HG03521 (cell line): ENCODE results near the gene TMEM238.
"Not testable (repeated sequence)": the region's sequence is repeated elsewhere in the genome, so short reads cannot be mapped to it uniquely, and the experiment has no call there.

ENCODE experiments used
- ATAC-seq: cut with Tn5 transposase; IDR thresholded peaks from one replicate; pipeline ENCODE4 v1.9.1; 2021; ENCODE audit warnings: mild to moderate bottlenecking, moderate library complexity; ENCODE audit not compliant: unreplicated experiment

Gene TMEM238, protein sequence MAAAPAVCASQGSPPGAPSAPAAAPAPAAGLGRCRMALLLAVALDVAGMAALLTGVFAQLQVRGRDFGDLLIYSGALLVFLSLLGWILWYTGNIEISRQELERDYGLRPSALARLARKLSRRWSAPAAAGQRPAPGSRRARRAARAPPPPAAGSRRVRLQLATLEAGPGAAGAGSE

GRCh38 chr19:55384131-55384919, at the start of gene TMEM238:
Gene TMEM238 (minus strand): TSS chr19:55384292. CDS start chr19:55384259, 33 bp downstream.
- no peak for ATAC-seq

DNA sequence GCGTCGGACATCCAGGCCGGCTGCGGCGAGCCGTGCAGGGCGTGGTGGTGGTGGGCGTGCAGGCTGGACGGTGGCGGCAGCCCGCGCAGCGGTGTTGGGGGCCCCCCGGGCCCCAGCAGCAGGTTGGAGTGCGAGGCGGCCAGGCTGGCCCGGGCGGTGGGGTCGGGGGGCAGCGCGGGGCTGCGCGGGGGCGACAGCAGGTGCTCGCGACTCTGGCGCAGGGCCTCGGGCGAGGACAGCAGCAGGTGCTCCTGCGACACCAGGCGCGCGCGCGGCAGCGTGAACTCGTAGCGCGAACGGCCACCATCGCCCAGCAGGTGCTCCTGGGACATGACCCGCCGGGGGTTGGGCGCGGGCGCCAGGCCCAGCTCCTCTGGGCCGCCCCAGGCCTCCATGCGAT, 49.2 kb upstream of the TMEM238 start:
- ATAC-seq: no peak

DNA sequence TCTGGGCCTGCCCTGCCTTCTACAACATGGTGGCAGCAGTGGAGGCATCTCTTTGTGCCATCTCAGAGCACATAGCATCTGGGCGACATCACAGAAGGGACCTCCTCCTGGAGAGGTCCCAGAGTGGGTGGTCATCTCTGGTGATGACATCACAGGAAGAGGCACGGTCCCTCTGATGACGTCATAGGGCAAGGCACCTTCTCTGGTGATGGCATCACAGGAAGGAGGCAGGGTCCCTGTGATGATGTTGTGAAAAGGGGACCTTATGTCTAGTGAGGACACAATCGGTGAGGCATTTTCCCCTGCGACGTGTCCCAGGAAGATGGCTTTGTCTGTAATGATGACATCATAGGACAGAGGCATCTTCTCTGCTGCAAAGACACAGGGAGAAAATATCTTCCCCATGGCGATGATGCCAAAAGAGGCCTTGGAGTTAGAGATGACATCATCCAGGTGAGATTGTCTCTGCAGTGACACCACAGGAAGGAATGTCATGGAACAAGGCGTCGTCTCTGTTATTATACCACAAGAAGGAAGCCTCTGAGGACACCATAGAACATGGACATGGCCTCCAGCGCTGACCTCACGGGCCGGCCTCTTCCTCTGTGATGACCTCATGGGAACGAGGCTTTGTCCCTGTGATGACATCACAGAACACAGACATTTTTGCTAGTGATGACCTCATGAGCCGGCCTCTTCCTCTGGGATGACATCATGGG, 48.3 kb upstream of the TMEM238 start:
- ATAC-seq: no peak

GRCh38 chr19:55431183-55431582, 47.1 kb upstream of the TMEM238 start:
- no peak for ATAC-seq

DNA sequence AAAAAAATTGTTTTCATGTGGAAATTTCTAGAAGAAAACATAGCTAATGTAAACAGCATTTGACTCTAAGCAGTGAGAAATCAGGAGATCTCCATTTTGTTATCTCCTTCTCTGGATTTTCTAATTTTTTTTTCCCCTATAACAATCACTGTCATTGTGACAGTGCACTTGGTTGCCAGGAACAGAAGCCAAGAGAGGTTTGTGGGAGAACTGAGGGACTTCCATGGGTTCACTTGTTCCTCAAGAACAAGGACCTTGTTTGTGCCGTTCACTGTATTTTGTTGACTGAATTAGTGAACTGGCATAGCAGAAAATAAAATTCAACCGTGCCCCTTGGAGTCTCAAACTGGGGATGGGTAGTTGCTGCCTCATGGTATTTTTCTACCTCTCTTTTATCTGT, 42.0 kb upstream of the TMEM238 start:
- no peak for ATAC-seq

- ATAC-seq: no peak
Observed at GRCh38 chr19:55424518-55424917, 40.4 kb upstream of the TMEM238 start.

DNA sequence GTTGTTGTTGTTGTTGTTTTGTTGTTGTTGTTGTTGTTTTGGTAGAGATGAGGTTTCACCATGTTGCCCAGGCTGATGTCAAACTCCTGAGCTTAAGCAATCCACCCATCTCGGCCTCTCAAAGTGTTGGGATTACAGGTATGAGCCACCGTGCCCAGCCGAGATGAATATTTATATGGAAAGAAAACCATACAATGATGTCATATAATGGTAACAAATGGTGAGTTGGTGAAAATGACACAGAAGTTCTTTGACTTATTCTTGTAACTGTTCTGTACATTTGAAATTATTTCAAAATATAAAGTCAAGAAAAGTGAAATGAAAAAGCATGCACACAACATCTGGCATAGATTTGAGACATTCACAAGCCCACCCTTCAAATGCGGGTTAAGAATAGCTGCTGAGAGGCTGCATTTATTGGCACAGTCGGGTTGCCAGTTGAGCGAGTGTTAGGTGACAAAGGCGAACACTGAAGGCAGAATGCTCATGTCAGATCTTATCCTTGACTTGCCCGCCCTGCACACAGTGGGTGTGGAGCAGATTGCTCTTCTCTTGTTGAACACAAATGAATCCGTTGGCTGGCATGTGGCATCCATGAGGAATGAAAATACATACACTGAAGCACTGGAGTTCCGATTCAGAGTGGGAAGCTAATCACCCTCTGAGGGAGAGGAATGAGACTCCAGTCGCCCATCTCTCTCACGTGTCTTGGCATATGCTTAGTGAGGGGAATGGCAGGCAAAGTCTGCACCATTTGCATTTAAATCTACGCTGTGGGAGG, 39.3 kb upstream of the TMEM238 start:
- ATAC-seq: no peak

DNA sequence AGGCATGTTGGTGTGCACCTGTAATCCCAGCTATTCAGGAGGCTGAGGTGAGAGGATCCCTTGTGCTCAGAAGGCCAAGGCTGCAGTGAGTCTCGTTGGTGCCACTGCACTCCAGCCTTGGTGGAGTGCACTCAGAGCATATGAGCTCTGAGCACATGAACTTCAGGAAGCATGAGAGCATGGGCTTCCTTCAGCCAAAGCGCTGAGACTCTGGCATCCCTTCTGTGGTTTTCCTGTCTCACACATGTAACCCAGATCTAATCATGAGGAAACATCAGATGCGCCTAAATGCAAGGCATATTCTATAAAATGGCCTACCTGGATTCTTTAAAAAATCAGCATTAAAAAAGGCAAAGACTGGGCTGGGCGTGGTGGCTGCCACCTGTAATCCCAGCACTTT, 37.2 kb upstream of the TMEM238 start:
- not testable (repeated sequence) for ATAC-seq

DNA sequence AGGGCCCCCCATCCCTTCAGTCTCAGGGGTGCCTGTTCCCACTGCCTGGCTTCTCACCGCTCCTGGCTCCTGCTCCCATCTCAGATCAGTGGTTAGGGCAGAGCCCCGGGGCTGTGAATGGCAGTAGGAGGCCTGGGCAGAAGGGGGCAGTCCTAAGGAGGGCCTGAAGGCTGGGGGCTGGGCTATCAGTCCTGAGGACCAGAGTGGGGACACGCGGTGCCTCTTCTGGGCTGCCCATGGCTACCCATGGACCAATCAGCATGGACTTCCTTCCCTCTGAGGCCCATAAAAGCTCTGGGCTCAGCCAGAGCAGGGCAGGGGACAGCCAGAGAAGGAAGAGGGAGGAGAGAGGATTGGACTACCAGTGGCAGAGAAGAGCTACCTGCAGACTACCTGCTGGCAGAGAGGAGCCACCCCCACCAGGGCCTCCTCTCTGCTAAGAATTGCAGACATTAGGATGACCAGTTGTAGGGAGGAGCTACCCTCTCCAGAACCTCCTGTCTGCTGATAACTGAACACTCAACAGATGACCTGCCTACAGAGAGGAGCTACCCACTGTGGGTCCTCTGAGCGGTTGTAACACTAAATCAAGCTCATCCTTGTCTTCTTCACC, 35.6 kb upstream of the TMEM238 start:
- no peak for ATAC-seq

DNA sequence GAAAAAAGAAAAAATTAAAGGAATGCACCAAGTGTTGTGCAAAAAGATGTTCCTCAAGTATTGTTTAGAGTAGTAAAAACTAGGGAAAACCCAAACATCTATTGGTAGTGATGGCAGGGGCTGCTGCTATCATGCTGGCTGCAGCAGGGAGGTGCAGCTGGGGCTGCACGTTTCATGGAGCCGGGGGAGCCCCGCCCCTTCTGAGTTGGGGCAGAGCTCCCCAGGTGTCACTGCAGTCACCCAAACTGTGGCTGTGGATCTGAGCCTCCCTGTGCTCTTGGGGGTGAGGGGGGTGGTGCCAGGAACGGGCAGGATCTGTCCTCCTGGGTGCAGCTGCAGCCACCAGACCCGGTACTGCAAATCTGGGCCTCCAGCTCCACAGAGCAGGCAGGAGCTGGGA, 35.0 kb upstream of the TMEM238 start:
- ATAC-seq: no peak

DNA sequence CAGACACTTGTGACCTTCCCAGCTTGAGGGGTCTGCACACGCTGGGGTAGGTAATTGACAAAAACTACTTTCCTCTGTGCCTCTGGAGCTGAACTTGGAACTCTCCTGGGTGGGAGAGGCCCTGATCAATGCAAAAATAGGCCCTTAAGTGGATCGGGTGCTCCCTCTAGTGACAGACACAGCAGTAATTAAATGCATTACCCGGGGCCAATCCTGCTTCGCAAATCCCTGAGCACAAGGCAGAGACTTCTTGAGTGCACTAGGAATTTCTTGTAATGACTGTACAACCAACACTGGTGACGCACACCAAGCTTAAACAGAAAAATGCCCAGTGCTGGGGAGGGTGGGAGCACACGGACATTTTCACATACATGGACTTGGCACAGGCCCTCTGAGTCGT, 34.1 kb upstream of the TMEM238 start:
- no peak for ATAC-seq

DNA sequence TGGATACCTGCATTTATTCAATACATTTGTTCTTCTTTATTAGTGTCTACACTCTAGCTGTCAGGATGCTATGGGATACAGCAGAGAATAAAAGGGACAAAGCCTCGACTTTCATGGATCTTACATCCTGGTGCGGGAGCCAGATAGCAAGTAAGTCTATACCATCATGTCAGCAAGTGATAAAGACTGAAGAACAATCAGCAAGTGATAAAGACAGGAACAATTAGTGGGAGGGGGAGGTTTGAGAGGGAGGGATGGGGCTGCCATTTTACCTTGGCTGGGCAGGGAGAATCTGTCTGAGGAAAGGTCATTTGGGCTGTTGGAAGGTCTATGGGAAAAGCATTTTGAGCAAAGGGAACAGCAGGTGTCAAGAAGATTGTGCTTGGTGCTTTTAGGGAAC, 26.1 kb upstream of the TMEM238 start:
- no peak for ATAC-seq

GRCh38 chr19:55409179-55409578, 25.1 kb upstream of the TMEM238 start:
- not testable (repeated sequence) for ATAC-seq

DNA sequence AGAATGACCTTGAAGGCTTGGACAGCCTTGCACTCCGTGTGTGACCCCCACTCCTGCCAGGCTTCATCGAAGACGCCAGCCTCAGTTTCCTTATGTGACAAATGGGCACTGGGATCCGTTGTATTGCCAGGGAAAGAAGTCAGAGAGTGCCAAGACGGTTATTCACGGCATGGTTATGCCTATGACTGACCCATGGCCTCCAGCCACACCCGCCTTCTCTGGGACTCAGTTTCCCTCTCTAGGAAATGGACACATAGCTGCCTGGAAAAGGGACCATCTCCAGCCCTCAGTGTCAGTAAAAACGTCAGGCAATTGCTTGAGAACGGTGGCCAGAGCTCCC, 24.4 kb upstream of the TMEM238 start:
- no peak for ATAC-seq

GRCh38 chr19:55407800-55408532, 23.9 kb upstream of the TMEM238 start:
- peak; percentile 81 for ATAC-seq

DNA sequence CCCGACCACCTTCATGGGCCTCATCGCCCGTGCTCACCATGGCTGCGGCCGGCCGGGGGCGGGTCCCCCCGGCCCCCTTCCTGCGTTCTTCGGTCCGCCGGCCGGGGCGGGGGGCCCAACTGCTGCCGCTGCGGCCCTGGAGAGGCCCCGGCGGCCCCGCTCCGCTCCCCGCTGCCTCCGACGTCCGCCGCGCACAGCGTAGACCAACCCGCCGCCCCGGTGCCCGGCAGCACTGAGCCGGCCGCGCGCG, 23.4 kb upstream of the TMEM238 start, which contains the start of gene UBE2S:
Gene UBE2S (minus strand): TSS at position 239 of the 250 bp plus-strand sequence. CDS start 199 bp downstream, at position 40.
- peak; percentile 25 for ATAC-seq

DNA sequence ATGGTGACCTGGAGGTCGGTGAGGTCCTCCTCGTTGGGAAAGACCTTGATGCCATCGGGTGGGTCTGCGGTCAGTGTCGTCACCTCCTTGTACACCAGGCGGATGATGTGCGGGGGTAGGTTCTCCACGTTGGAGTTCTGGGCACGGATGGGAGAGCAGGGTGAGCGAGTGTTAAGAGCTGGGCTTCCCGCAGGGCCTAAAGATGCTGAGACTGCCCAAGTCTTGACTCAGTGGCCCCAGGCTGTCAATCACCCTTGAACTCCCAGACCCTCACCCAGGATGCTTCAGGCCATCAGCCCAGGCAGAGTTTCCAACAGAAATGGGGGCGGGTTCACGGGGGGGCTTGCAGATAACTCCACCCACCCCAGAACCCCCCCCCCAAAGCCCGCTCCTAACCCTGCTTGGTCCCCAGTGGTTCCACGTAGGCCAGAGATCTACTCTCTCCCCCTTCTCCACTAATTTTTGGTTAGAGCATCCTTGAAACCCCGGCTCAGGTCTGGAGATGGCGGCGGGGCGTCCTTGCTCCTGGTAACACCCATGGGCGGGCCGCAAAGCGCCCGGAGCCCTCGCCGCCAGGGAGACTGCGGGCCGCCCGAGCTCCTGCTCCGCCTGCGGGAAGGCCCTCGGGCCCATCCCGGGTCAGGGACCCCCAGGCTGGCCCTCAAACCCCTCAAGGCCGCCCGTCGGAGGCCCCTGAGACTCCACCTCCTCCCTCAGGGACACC, 22.9 kb upstream of the TMEM238 start:
- ATAC-seq: no peak

DNA sequence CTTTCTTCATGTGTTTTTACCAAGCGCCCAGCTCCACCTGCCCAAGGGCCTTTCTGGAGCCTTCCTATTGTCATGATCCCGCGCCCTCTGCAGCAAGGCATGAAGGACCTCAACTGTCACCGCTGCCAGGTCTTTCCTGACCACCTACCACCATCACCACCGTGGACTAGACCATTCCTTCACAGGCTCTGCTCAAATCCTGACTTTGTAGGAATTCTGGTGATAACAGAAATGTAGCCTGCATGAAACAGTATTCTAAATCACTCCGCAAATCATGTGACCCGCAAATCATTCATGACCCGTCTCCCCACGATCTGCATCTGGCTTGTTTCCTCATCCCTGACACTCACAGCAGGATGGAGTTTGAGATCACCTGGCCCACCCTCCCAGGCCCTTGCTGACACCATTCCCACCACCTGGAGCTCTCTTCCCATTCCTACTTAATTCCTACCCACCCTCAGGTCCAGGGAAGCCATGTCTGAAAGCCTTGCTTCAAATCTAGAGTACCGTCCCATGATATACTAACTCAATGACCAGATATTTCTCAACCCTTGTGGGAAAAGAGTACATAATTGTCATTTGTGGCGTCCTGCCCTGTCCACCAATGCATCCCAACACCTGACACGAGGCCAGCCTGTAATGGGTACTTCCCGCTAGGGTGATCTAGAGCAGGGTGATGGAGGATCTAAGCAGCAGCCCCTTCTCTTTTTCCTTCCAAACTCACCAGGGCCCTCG, 22.2 kb upstream of the TMEM238 start:
- ATAC-seq: no peak

DNA sequence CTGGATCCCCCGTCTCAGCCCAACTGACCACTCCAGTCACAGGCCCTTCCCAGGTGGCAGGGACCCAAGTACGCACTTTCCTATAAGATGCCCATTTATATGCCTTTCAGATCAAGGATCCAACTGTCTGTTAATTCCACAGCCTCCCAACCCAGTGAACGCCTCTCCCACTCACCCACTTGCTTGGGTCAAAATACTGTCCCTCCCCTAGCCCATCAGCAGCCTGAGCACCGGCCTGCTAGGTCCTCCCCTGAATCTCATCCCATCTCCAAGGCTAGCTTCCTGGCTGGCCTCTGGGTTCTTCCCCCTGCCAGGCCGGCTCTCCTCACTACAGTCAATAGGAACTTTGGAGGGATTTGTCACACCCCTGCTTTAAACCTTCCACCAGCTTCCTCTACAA, 21.5 kb upstream of the TMEM238 start:
- ATAC-seq: no peak
